Measurements from ENCODE around the gene GCGR. TPM values are rescaled to one million over a fixed set of nuclear protein-coding genes. Genes with fewer than 3 reads are reported as not detected.

Gene GCGR
- total and polyA plus RNA-seq, 2 of the 13 experiments (the other 11 are each of a cell fraction or from before 2014, with no cell fraction given): 0.04 to 0.13 TPM

- TF ChIP-seq SNAPC2 (CRISPR knock-in tag; IDR thresholded peaks at IDR 0.05) (no peak), MEF2D (CRISPR knock-in tag; IDR thresholded peaks at IDR 0.05) (peak; percentile 58; the same call in 1 of the 2 replicates), SMARCE1 (IDR thresholded peaks at IDR 0.05; ENCODE audit: borderline replicate concordance) (no peak), HOXD1 (CRISPR knock-in tag; IDR thresholded peaks at IDR 0.05) (no peak), ZBTB42 (CRISPR knock-in tag; IDR thresholded peaks at IDR 0.05) (no peak), ZNF256 (CRISPR knock-in tag; conservative IDR thresholded peaks at IDR 0.05) (no peak), TOE1 (CRISPR knock-in tag; IDR thresholded peaks at IDR 0.05) (no peak), NBN (conservative IDR thresholded peaks at IDR 0.05) (no peak), NFE2L1 (CRISPR knock-in tag; IDR thresholded peaks at IDR 0.05; ENCODE audit: borderline replicate concordance) (no peak), HHEX (CRISPR knock-in tag; IDR thresholded peaks at IDR 0.05) (no peak), ZBTB1 (CRISPR knock-in tag; IDR thresholded peaks at IDR 0.05; ENCODE audit: borderline replicate concordance) (no peak), RAD21 (CRISPR knock-in tag; IDR thresholded peaks at IDR 0.05) (peak; percentile 91), ZNF362 (CRISPR knock-in tag; IDR thresholded peaks at IDR 0.05; ENCODE audit: borderline replicate concordance) (no peak), SIN3A (IDR thresholded peaks at IDR 0.05; ENCODE audit: borderline replicate concordance, low read depth, low read length) (peak; percentile 65; the same call in 1 of the 2 replicates), KDM3A (CRISPR knock-in tag; IDR thresholded peaks at IDR 0.05; ENCODE audit: low read depth) (peak; percentile 73; the same call in 1 of the 2 replicates), MIER2 (CRISPR knock-in tag; IDR thresholded peaks at IDR 0.05) (no peak), NR0B2 (CRISPR knock-in tag; IDR thresholded peaks at IDR 0.05) (0 out of 2 replicates have a peak, but pooled peaks have one; percentile 35), ZNF781 (CRISPR knock-in tag; IDR thresholded peaks at IDR 0.05; ENCODE audit: borderline replicate concordance, not compliant biosample characterization) (no peak), SUZ12 (IDR thresholded peaks at IDR 0.05; ENCODE audit: low read depth, low read length) (no peak), ZNF605 (CRISPR knock-in tag; IDR thresholded peaks at IDR 0.05) (no peak), MTA1 (CRISPR knock-in tag; IDR thresholded peaks at IDR 0.05; ENCODE audit: borderline replicate concordance) (no peak), KAT8 (CRISPR knock-in tag; IDR thresholded peaks at IDR 0.05) (peak; percentile 82), ATM (IDR thresholded peaks at IDR 0.05; ENCODE audit: borderline replicate concordance) (no peak), ZNF713 (CRISPR knock-in tag; IDR thresholded peaks at IDR 0.05) (no peak), ZNF770 (CRISPR knock-in tag; IDR thresholded peaks at IDR 0.05) (peak; percentile 66), ZNF503 (CRISPR knock-in tag; IDR thresholded peaks at IDR 0.05) (peak; percentile 46; the same call in 1 of the 2 replicates), SCMH1 (CRISPR knock-in tag; IDR thresholded peaks at IDR 0.05; ENCODE audit: borderline replicate concordance) (no peak)
Observed at GRCh38 chr17:81821603-81822311, 17.8 kb downstream of the GCGR start (continued).

Data from HepG2 (cell line).